8988T (cell line): ENCODE data around the gene PPP1R36.
A peak's percentile ranks its signal among the peaks of the same experiment; 100 is the strongest.
"Not testable (repeated sequence)": the region's sequence is repeated elsewhere in the genome, so short reads cannot be mapped to it uniquely, and the experiment has no call there.

Experiments used
- DNase-seq: peaks from one replicate; pipeline ENCODE4 v3.0.0; 2011

PPP1R36 gene

GRCh38 chr14:64520699-64521098 is 29.1 kb upstream of the PPP1R36 start:
- no peak for DNase-seq

DNA sequence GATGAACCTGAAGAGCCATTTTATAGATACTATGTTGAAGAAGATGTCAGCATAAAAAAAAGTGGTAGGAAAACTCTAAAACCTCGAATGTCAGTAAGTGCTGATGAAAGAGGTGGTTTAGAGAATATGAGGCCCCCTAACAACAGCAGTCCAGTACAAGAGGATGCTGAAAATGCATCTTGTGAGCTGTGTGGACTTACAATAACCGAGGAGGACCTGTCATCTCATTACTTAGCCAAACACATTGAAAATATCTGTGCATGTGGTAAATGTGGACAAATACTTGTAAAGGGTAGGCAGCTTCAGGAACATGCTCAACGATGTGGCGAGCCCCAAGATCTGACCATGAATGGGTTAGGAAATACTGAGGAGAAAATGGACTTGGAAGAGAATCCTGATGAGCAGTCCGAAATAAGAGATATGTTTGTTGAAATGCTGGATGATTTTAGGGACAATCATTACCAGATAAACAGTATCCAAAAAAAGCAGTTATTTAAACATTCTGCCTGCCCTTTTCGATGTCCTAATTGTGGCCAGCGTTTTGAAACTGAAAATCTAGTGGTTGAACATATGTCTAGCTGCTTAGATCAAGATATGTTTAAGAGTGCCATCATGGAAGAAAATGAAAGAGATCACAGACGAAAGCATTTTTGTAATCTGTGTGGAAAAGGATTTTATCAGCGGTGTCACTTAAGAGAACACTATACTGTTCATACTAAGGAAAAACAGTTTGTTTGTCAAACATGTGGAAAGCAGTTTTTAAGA is 27.0 kb upstream of the PPP1R36 start:
- no peak for DNase-seq

DNA sequence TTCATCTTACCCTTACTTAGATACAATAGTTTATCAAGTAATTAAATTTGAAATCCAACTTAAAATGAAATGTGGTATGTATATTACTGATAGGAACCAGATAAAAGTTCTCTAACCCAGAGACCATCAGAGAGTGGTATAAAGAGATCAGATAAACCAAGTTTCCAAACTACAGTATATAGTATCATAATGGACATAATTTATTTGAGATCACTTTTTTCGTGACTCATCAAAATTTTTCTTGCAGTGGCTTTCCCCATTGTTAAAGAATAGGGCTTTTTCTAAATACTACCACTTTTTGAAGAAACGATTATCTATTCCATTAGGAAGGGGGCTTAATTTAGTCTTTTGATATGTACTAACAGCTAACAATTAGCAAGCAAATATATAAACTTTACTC is 24.4 kb upstream of the PPP1R36 start:
- DNase-seq: no peak

- DNase-seq: no peak
Observed at GRCh38 chr14:64531567-64531966, 18.2 kb upstream of the PPP1R36 start.

DNA sequence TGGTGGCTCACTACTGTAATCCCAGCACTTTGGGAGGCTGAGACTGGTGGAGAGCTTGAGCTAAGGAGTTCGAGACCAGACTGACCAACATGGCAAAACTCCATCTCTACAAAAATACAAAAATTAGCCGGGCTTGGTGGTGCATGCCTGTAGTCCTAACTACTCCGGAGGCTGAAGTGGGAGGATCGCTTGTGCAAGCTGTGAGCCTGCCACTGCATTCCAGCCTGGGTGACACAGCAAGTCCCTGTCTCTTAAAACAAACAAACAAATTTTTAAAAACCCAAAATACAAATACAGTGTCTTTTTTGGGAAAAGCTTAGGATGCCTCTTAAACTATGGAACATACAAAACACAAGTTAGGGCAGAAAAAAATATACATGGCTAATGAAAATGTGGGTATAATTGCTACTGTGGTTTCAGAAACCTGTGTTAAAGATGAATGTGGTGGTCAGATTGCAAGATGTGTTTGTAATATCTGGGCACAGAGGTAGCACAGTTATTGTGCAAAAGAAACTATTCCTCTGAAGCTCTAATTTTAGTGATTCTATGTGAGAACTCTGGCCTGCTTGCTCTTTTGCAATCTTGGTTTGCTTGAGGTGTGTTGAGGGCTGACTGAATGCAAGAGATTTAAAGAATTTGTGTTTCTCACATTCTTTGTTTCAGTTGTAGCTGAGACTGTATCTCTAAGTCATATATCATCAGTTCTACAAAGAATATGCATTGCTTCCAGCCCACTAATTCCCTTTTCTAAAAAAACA is 13.1 kb upstream of the PPP1R36 start:
- DNase-seq: no peak

GRCh38 chr14:64540208-64541202 is 9.3 kb upstream of the PPP1R36 start, which contains the start of gene HSPA2:
Gene HSPA2 (plus strand): TSS chr14:64540741. CDS start chr14:64540850, 109 bp downstream.
- peak; percentile 97 for DNase-seq

DNA sequence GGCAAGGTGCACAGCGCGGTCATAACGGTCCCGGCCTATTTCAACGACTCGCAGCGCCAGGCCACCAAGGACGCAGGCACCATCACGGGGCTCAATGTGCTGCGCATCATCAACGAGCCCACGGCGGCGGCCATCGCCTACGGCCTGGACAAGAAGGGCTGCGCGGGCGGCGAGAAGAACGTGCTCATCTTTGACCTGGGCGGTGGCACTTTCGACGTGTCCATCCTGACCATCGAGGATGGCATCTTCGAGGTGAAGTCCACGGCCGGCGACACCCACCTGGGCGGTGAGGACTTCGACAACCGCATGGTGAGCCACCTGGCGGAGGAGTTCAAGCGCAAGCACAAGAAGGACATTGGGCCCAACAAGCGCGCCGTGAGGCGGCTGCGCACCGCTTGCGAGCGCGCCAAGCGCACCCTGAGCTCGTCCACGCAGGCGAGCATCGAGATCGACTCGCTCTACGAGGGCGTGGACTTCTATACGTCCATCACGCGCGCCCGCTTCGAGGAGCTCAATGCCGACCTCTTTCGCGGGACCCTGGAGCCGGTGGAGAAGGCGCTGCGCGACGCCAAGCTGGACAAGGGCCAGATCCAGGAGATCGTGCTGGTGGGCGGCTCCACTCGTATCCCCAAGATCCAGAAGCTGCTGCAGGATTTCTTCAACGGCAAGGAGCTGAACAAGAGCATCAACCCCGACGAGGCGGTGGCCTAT is 8.3 kb upstream of the PPP1R36 start:
- no peak for DNase-seq

GRCh38 chr14:64541972-64542835 is 7.6 kb upstream of the PPP1R36 start:
- no peak for DNase-seq

- no peak for DNase-seq
Observed at GRCh38 chr14:64542836-64543201, 6.9 kb upstream of the PPP1R36 start.

- DNase-seq: no peak
Observed at GRCh38 chr14:64544607-64545312, 5.0 kb upstream of the PPP1R36 start.

DNA sequence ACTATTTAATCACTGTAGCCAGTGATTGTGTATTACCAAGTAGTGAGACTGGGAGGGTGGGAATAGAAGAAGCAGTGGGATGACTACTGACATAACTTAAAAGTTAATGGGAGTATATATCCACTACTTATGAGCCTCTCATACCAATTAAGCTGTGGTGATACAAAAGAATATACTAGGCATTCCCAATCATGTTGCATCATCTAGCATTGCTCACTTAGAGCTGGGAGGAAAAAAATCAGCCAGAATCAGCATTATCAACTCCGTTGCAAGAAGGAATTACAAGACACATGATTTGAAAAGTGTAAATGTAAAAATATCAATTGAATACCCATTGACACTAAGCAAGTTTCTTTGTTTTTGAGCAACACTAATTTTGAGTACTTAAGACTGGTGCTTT is 745 bp upstream of the PPP1R36 start:
- no peak for DNase-seq

DNA sequence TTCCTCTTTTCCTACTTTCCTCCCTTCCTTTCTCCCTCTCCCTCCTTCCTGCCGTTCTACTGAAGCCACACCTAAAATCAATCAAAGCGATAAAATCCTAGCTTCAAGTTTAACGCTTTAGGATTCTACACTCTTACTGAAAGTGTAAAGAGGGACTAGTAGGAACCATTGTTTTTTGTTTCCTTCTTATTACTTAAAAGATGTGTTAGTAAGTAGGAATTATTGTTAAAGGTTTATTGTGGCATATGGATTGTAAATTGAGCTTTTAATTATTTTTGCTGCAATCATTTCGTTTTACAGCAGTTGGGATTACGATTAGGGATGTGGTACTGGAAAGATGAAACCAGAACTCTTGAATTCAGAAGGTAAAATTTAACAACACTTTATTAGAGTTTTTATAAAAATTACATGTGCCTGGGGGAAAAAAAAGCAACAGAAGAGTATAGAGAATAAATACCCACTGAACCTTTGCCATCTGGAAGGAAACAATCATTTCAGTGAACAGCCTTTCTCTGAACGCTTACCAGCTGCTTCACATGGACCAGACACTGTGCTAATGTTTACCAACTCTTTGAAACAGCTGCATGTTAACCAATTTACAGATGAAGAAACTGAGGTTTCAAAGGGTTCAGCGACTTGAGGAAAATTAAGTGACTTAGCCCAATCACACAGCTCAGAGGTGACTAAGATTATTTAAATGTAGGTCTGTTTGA is 1.0 kb downstream of the PPP1R36 start:
- DNase-seq: no peak

DNA sequence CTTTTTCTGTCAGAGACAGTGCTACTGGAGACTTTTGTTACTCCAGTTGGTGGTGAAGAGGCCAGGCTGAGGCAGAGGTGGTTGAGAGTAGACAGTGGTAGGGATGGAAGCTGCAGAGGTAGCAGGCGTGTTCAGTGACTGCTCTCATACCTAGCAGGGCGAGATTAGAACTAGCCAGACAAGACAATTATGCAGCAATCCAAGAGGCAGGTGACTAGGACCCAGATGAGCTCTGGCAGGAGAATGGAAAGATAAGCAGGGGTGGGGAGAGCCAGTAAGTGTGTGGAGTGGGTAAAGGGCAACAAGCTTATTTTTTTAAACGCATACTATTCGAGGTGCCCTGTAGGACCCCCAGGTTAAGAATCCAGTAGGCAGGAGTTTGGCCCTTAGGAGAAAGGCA is 4.8 kb downstream of the PPP1R36 start:
- no peak for DNase-seq

GRCh38 chr14:64556526-64556925 is 6.8 kb downstream of the PPP1R36 start:
- DNase-seq: no peak

GRCh38 chr14:64558216-64558615 is 8.5 kb downstream of the PPP1R36 start:
- not testable (repeated sequence) for DNase-seq

GRCh38 chr14:64561631-64562030 is 11.9 kb downstream of the PPP1R36 start:
- DNase-seq: no peak

DNA sequence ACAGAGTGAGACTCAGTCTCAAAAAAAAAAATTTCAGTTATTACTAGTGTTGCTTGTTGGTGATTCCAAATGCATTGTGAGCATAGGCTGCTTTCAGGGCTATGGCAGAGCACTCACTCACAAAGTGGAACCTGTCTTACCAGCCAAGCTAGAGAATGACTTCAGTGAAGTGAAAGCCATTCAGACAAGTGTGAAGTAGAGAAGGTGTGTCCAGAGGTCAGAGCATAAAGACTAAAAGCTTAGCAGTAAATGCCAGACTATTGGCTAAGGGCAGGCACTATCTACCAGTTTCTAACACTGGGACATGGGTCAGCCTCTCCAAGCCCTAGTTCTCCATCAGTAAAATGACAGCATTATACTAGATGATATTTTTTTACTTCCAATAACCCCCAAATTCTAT is 12.7 kb downstream of the PPP1R36 start:
- DNase-seq: no peak

DNA sequence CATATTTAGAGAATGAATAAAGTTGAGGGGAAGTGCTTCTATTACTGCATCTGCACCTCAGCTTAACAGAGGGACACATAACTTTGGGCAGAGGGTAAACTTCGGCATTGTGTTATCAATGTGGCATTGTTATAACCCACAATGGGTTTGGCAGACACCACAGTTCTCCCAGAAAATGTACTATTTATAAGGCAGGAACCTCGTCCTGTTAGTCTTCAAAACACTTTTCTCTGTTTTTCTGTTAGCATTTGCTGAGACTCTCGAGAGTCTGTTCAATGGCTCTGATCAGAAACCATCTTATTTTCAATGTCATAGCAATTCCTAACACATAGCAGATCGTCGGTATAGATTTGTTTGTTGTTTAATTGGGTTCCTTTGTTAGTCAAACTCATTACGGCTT is 13.9 kb downstream of the PPP1R36 start:
- DNase-seq: no peak

DNA sequence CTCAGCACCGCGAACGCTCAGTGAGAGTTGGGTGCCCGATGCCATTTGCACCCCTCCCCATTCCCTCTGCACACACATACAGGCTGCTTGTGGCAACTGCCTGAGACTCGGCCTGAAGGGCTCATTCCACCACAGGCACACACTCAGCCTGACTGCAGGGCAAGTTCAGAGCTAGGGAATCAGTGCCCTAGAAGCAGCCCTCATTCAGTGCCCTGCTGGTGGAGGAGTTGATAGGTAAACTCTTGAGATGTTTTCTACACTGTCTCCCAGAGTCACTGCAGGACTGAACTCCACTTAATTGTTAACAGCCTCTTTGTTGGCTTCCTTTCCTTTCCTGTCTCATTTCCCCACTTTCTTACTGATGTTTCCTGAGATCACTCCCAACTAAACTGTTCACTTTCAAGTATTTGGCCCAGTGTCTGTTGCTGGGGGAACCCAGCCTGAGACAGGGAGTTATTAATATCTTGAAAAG is 16.9 kb downstream of the PPP1R36 start:
- no peak for DNase-seq

GRCh38 chr14:64569138-64569631 is 19.4 kb downstream of the PPP1R36 start:
- DNase-seq: no peak
